Neural cell (in vitro differentiated cells): ENCODE data around the gene SLFNL1.

Experiments used
- EP300 ChIP-seq: fragments of 450-650 bp; conservative IDR thresholded peaks from 2 replicates; pipeline ENCODE4 v1.6.1; 2014; ENCODE audit warnings: antibody characterized with exemption, mild to moderate bottlenecking, moderate library complexity; ENCODE audit not compliant: poor library complexity, severe bottlenecking
- EZH2 ChIP-seq: fragments of 200-600, 300-800 bp; shearing (Covaris generic), sonication (generic); IDR thresholded peaks from 2 replicates; pipeline ENCODE4 v1.6.1; 2014; ENCODE audit warnings: antibody characterized with exemption, low read length, borderline replicate concordance, mild to moderate bottlenecking; ENCODE audit not compliant: insufficient read depth, poor library complexity, severe bottlenecking
- POLR2AphosphoS5 ChIP-seq: IDR thresholded peaks from 2 replicates; pipeline ENCODE4 v1.6.1; 2012
- RAD21 ChIP-seq: fragments of 450-650 bp; conservative IDR thresholded peaks from 2 replicates; pipeline ENCODE4 v1.6.1; 2014; ENCODE audit warnings: antibody characterized with exemption, mild to moderate bottlenecking, moderate library complexity
- TF ChIP-seq, protein P1 (sequence below): IDR thresholded peaks from 2 replicates; pipeline ENCODE4 v1.6.1; 2012; ENCODE audit warnings: borderline replicate concordance
- TF ChIP-seq, protein P2 (sequence below): fragments of 450-650 bp; IDR thresholded peaks from 2 replicates; pipeline ENCODE4 v1.5.1; 2014; ENCODE audit warnings: antibody characterized with exemption, mild to moderate bottlenecking, moderate library complexity; ENCODE audit not compliant: poor library complexity, severe bottlenecking

DNA sequence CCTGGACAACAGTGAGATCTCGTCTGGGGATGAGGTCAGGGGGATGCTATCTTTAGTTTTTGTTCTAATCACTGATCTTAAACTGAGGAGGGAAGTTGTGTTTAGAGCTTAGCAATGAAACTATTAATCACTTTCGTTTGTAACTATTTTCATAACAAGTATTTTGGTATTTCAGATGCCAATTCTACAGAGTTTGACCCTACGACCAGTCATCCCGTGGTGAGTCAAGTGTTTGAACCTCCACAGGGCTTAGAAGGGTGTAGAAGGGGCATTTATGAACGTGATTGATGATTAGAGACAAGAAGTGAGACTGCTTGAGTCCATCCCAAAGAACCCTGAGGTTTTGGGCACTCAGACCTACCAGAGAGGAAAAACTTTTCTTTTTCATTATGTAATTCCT lies 15.6 kb downstream of the SLFNL1 start:
- no peak for TF ChIP-seq EP300
- TF ChIP-seq, protein P1, sequence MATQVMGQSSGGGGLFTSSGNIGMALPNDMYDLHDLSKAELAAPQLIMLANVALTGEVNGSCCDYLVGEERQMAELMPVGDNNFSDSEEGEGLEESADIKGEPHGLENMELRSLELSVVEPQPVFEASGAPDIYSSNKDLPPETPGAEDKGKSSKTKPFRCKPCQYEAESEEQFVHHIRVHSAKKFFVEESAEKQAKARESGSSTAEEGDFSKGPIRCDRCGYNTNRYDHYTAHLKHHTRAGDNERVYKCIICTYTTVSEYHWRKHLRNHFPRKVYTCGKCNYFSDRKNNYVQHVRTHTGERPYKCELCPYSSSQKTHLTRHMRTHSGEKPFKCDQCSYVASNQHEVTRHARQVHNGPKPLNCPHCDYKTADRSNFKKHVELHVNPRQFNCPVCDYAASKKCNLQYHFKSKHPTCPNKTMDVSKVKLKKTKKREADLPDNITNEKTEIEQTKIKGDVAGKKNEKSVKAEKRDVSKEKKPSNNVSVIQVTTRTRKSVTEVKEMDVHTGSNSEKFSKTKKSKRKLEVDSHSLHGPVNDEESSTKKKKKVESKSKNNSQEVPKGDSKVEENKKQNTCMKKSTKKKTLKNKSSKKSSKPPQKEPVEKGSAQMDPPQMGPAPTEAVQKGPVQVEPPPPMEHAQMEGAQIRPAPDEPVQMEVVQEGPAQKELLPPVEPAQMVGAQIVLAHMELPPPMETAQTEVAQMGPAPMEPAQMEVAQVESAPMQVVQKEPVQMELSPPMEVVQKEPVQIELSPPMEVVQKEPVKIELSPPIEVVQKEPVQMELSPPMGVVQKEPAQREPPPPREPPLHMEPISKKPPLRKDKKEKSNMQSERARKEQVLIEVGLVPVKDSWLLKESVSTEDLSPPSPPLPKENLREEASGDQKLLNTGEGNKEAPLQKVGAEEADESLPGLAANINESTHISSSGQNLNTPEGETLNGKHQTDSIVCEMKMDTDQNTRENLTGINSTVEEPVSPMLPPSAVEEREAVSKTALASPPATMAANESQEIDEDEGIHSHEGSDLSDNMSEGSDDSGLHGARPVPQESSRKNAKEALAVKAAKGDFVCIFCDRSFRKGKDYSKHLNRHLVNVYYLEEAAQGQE, result no peak
- TF ChIP-seq EZH2, result no peak
- TF ChIP-seq, protein P2, sequence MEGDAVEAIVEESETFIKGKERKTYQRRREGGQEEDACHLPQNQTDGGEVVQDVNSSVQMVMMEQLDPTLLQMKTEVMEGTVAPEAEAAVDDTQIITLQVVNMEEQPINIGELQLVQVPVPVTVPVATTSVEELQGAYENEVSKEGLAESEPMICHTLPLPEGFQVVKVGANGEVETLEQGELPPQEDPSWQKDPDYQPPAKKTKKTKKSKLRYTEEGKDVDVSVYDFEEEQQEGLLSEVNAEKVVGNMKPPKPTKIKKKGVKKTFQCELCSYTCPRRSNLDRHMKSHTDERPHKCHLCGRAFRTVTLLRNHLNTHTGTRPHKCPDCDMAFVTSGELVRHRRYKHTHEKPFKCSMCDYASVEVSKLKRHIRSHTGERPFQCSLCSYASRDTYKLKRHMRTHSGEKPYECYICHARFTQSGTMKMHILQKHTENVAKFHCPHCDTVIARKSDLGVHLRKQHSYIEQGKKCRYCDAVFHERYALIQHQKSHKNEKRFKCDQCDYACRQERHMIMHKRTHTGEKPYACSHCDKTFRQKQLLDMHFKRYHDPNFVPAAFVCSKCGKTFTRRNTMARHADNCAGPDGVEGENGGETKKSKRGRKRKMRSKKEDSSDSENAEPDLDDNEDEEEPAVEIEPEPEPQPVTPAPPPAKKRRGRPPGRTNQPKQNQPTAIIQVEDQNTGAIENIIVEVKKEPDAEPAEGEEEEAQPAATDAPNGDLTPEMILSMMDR, result no peak
- no peak for TF ChIP-seq RAD21
- TF ChIP-seq POLR2AphosphoS5, result no peak
